Measurements from ENCODE around the gene MAML2. TPM values are rescaled to one million over a fixed set of nuclear protein-coding genes. Genes with fewer than 3 reads are reported as not detected.

The MAML2 gene
- total RNA-seq, 1 donor from 2014 or later = 3.8 TPM

DNA sequence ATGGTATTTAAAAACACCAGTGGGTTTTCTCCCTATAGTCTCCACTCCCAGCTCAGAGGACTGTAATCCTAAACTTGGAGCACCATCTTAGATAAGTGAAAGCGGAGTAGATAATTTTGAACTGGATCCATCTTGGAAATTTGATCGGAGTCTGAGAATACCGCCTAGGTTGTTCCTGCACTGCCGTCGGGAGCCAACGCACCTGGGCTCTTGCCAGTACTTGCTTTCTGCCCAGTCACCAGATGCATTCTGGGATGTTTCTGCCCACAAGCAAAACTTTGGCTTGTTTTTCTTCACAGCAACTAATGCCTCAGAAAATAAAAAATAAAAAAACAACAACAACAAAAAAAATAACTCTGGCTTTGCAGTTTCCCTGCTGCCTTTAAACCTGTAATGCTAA, 306.1 kb downstream of the MAML2 start:
- Mint-ChIP-seq H3K27ac (no peak overlapping the region), H3K4me1 (peaks cover 32% of the 10 kb centered on the region), H3K9me3 (no peaks in the 10 kb centered on the region), H3K4me3 (no peak overlapping the region), H3K27me3 (ENCODE audit: insufficient read depth, low read depth) (peaks cover 3% of the 10 kb centered on the region), H3K36me3 (peaks cover 7% of the 10 kb centered on the region)
- no peak overlapping the region for H3K4me3 ChIP-seq
- no peaks in the 10 kb centered on the region for H3K79me2 ChIP-seq (ENCODE audit: low read depth)
- H3K27me3 ChIP-seq = no peaks in the 10 kb centered on the region
- no peak overlapping the region for H3K9ac ChIP-seq
- no peak for TF ChIP-seq EZH2 (IDR thresholded peaks at IDR 0.05)
- no peak for TF ChIP-seq CTCF (IDR thresholded peaks at IDR 0.05)
- no peak for TF ChIP-seq EZH2phosphoT487 (IDR thresholded peaks at IDR 0.05)
- H3K4me1 ChIP-seq = peaks cover 3% of the 10 kb centered on the region
- no peaks in the 10 kb centered on the region for H3K9me3 ChIP-seq (ENCODE audit: low read depth)
- DNase-seq (ENCODE audit: low spot score) = no peak
- H2AFZ ChIP-seq (replicated peaks) = no peak overlapping the region
- no peak overlapping the region for H3K27ac ChIP-seq
- H3F3A ChIP-seq (ENCODE audit: low read depth) = no peaks in the 10 kb centered on the region
- no peak overlapping the region for H3K4me2 ChIP-seq
- no peaks in the 10 kb centered on the region for H4K20me1 ChIP-seq (ENCODE audit: low read depth)
- H3K36me3 ChIP-seq = no peaks in the 10 kb centered on the region

DNA sequence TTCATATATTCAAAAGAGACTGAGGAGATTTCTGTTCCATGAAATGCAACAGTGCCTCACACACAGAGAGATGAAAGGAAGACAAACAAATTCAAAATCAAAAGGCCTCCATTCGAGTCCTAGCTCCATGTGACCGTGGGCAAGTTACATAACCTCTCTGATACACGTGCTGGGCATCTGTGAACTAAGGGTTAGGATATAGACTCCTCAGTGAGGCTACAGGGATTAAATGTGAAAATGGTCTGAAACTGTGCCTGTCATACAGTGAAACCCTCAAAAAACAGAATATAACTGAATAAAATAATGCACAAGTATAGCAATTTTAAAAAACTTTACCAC, 307.3 kb downstream of the MAML2 start:
- H3K36me3 ChIP-seq = no peaks in the 10 kb centered on the region
- H3K36me3 Mint-ChIP-seq = no peaks in the 10 kb centered on the region
- DNase-seq (ENCODE audit: low spot score) = no peak
- no peaks in the 10 kb centered on the region for H3K9me3 ChIP-seq (ENCODE audit: low read depth)
- peaks cover 31% of the 10 kb centered on the region for H3K4me1 Mint-ChIP-seq
- no peaks in the 10 kb centered on the region for H4K20me1 ChIP-seq (ENCODE audit: low read depth)
- H3K9me3 Mint-ChIP-seq = no peaks in the 10 kb centered on the region
- H3K27ac ChIP-seq = no peak overlapping the region
- no peak overlapping the region for H3K4me3 Mint-ChIP-seq
- no peak overlapping the region for H3K4me3 ChIP-seq
- no peak for TF ChIP-seq EZH2 (IDR thresholded peaks at IDR 0.05)
- no peak for TF ChIP-seq CTCF (IDR thresholded peaks at IDR 0.05)
- no peak for TF ChIP-seq EZH2phosphoT487 (IDR thresholded peaks at IDR 0.05)
- no peaks in the 10 kb centered on the region for H3K79me2 ChIP-seq (ENCODE audit: low read depth)
- H3K9ac ChIP-seq = no peak overlapping the region
- H3K4me2 ChIP-seq = no peak overlapping the region
- H3K27me3 ChIP-seq = no peaks in the 10 kb centered on the region
- peaks cover 3% of the 10 kb centered on the region for H3K4me1 ChIP-seq
- H3K27ac Mint-ChIP-seq = no peak overlapping the region
- no peaks in the 10 kb centered on the region for H3K27me3 Mint-ChIP-seq (ENCODE audit: insufficient read depth, low read depth)
- no peaks in the 10 kb centered on the region for H3F3A ChIP-seq (ENCODE audit: low read depth)
- H2AFZ ChIP-seq (replicated peaks) = no peak overlapping the region

DNA sequence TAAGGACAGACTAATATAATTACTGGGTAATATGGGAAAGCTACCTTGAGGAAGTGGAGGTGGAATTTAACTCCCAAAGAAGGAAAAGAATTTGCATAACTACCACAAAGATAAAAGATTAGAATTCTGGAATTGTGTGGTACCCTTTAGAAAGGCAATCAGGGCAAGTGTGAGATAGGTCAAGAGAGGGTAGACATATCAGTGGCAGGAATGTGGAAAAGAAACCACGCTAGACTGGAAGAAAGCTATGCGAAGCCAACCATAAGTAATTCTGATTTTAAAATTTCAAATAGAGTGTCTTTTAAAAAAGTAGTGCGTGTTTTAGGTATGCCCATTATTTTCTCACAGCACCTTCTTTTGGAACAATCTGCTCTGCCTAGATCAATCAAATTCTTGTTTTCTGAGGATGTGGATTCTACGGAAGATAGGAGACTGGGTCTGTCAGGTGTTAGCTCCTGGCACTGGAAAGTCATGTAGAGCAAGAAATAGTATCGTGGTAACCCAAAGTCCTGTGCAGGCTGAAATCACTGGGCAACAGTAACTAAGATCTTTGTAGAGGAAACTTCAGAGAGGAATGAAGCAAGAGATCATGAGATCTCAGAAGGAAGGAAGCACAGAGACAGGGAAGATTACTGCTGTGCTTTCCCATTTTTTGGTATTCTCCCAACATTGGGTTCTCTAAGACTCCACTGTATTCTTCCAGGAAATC, 307.8 kb downstream of the MAML2 start:
- Mint-ChIP-seq H3K9me3 (no peaks in the 10 kb centered on the region), H3K36me3 (no peaks in the 10 kb centered on the region), H3K27ac (no peak overlapping the region), H3K27me3 (ENCODE audit: insufficient read depth, low read depth) (no peaks in the 10 kb centered on the region), H3K4me1 (peaks cover 31% of the 10 kb centered on the region), H3K4me3 (no peak overlapping the region)
- Histone ChIP-seq H4K20me1 (ENCODE audit: low read depth) (no peaks in the 10 kb centered on the region), H3K4me1 (peaks cover 3% of the 10 kb centered on the region), H3K79me2 (ENCODE audit: low read depth) (no peaks in the 10 kb centered on the region), H3K9me3 (ENCODE audit: low read depth) (no peaks in the 10 kb centered on the region), H3K36me3 (no peaks in the 10 kb centered on the region), H3K4me2 (no peak overlapping the region), H3K4me3 (no peak overlapping the region), H3K27me3 (no peaks in the 10 kb centered on the region), H3K9ac (no peak overlapping the region), H3K27ac (no peak overlapping the region), H3F3A (ENCODE audit: low read depth) (no peaks in the 10 kb centered on the region), H2AFZ (replicated peaks) (no peak overlapping the region)
- TF ChIP-seq CTCF (IDR thresholded peaks at IDR 0.05) (no peak), EZH2 (IDR thresholded peaks at IDR 0.05) (no peak), EZH2phosphoT487 (IDR thresholded peaks at IDR 0.05) (no peak)
- no peak for DNase-seq (ENCODE audit: low spot score)

All from neural progenitor cell (in vitro differentiated cells).